Testis (tissue), 3 donors: ENCODE measurements around the gene AVL9. TPM values are rescaled to one million over a fixed set of nuclear protein-coding genes. Genes with fewer than 3 reads are reported as not detected.
"Not testable (repeated sequence)": the region's sequence is repeated elsewhere in the genome, so short reads cannot be mapped to it uniquely, and the experiment has no call there.

ENCODE experiments used
- DNase-seq: peaks from one replicate; pipeline ENCODE4 v3.0.0-alpha.2; 2019
- H3K27ac ChIP-seq, 2 donors: fragments of 200-600 bp; sonication (generic); one replicate each; pipeline ENCODE4 v1.5.1; 2019
- H3K27me3 ChIP-seq: fragments of 200-600 bp; sonication (generic); one replicate; pipeline ENCODE4 v1.5.1; 2019
- H3K36me3 ChIP-seq: fragments of 200-600 bp; sonication (generic); one replicate; pipeline ENCODE4 v1.5.1; 2017; ENCODE audit warnings: low read depth; ENCODE audit errors: missing control alignments
- H3K4me1 ChIP-seq: fragments of 200-600 bp; sonication (generic); one replicate; pipeline ENCODE4 v1.5.1; 2019
- H3K4me3 ChIP-seq, 2 donors: fragments of 200-600 bp; sonication (generic); one replicate each; pipeline ENCODE4 v1.5.1; 2017 to 2019
- H3K9me3 ChIP-seq: fragments of 200-600 bp; sonication (generic); one replicate; pipeline ENCODE4 v1.5.1; 2017
- POLR2A ChIP-seq: fragments of 450-650 bp; IDR thresholded peaks from one replicate; pipeline ENCODE4 v1.6.1; 2017; ENCODE audit warnings: antibody characterized with exemption, mild to moderate bottlenecking, moderate library complexity
- WGBS, 2 donors: methylation state at CpG; one replicate each; pipeline ENCODE4 v1.1.5; 2018; 5-methylcytosine and 5-hydroxymethylcytosine counted together
- intact Hi-C: fragments of 100-400 bp; cut with DNase I; formaldehyde crosslinking; loops from one replicate; pipeline ENCODE4 v1.15.1; 2023; ENCODE audit warnings: low total_unique reads
- polyA plus RNA-seq: library from polyadenylated mRNA; stranded (reverse); fragments of 350-450 nt; fragmentation: Illumina TruSeq; extraction: RNeasy Lipid Tissue Mini Kit (QIAGEN cat#74804); gene quantifications from one replicate; pipeline ENCODE4 v1.2.3, GENCODE V29; 2014; ENCODE audit warnings: low read depth, low replicate concordance; ENCODE audit not compliant: insufficient read depth
- total RNA-seq, 2 donors: library from RNA; depleted of rRNA; stranded (reverse); fragments of >200 nt; gene quantifications; one replicate each; pipeline ENCODE4 v1.2.3, GENCODE V29; 2016
- TF ChIP-seq, protein P1 (sequence below), 3 experiments: fragments of 450-650 bp in 2 of 3; fragments of 200-600 bp in 1 of 3; sonication (generic) in 1 of 3; IDR thresholded peaks; one replicate each; pipeline ENCODE4 v1.5.1; 2016 to 2019; ENCODE audit warnings: antibody characterized with exemption in 3 of 3, mild to moderate bottlenecking in 2 of 3, moderate library complexity in 1 of 3

AVL9 gene
- total and polyA plus RNA-seq, 3 donors from 2014 or later, result 27.5 to 49.1 (median 46.8) TPM

DNA sequence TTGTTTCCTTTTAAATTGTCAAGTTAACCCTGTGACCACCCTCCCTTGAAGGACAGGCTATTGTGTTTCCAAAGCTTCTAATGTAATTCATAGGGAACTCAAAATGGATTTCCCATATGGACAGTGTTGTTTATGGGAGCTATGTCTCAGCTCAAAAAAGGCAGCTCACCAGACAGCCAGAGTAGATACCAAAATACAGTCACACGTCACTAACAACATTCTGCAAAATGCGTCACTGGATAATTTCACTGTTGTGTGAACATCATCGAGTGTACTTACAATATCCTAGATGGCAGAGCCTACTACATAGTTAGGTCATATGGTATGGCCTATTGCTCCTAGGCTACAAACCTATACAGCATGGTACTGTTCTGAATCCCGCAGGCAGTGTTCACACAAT is 97.4 kb downstream of the AVL9 start:
- Histone ChIP-seq H3K4me3 (no peak overlapping the region), H3K4me1 (no peaks in the 10 kb centered on the region), H3K27me3 (no peaks in the 10 kb centered on the region), H3K36me3 (no peaks in the 10 kb centered on the region), H3K9me3 (no peaks in the 10 kb centered on the region), H3K27ac (no peak overlapping the region)
- intact Hi-C loops, result no loop called here
- DNase-seq, result no peak
- TF ChIP-seq POLR2A, result no peak
- TF ChIP-seq, protein P1, sequence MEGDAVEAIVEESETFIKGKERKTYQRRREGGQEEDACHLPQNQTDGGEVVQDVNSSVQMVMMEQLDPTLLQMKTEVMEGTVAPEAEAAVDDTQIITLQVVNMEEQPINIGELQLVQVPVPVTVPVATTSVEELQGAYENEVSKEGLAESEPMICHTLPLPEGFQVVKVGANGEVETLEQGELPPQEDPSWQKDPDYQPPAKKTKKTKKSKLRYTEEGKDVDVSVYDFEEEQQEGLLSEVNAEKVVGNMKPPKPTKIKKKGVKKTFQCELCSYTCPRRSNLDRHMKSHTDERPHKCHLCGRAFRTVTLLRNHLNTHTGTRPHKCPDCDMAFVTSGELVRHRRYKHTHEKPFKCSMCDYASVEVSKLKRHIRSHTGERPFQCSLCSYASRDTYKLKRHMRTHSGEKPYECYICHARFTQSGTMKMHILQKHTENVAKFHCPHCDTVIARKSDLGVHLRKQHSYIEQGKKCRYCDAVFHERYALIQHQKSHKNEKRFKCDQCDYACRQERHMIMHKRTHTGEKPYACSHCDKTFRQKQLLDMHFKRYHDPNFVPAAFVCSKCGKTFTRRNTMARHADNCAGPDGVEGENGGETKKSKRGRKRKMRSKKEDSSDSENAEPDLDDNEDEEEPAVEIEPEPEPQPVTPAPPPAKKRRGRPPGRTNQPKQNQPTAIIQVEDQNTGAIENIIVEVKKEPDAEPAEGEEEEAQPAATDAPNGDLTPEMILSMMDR (IDR thresholded peaks at IDR 0.05), result no peak
- WGBS, 2 donors, result 86 to 96% methylated on average over 4 of the region's 4 CpGs

DNA sequence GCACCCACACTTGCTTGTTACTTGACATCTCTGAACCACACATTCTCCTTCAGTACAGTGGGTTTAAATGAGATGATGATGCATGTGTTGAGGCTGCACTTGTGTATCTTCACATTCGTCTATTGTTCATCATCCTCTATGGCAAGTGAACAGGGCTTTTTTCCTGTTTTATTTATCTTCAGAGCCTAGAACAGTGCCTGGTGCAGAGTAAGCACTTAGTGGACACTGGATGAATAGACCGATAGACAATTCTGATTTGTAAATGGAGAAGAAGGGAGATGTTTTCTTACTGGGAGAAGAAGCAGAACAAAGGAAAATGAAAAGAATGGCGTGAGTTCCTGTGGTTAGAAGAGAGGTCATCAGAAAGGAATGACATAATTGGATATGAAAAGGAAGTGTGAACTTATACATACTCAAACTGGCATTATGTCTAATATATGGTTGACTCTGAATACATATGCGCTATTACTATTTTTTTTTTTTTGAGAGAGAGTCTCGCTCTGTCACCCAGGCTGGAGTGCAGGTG is 99.7 kb downstream of the AVL9 start:
- Histone ChIP-seq H3K4me1 (no peaks in the 10 kb centered on the region), H3K27ac (no peak overlapping the region), H3K9me3 (no peaks in the 10 kb centered on the region), H3K27me3 (no peaks in the 10 kb centered on the region), H3K4me3 (no peak overlapping the region), H3K36me3 (no peaks in the 10 kb centered on the region)
- no peak for DNase-seq
- no peak for TF ChIP-seq POLR2A
- TF ChIP-seq, protein P1 (IDR thresholded peaks at IDR 0.05), result no peak
- intact Hi-C loops, result no loop called here
- 90 to 94% methylated on average over 5 of the region's 5 CpGs for WGBS, 2 donors

DNA sequence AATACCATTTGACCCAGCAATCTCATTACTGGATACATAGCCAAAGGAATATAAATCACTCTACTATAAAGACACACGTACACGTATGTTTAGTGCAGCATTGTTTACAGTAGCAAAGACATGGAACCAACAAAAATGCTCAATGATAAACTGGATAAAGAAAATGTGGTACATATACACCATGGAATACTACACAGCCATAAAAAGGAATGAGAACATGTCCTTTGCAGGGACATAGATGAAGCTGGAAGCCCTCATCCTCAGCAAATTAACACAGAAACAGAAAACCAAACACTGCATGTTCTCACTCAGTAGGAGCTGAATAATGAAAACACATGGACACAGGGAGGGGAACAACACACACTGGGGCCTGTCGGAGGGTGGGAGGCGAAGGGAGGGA is 105.9 kb downstream of the AVL9 start:
- H3K4me3 ChIP-seq, H3K4me1 ChIP-seq, DNase-seq, H3K27ac ChIP-seq, H3K36me3 ChIP-seq, H3K9me3 ChIP-seq, H3K27me3 ChIP-seq, intact Hi-C loops: not testable (repeated sequence)
- WGBS, 2 donors, result 95 to 97% methylated on average over 4 of the region's 4 CpGs

DNA sequence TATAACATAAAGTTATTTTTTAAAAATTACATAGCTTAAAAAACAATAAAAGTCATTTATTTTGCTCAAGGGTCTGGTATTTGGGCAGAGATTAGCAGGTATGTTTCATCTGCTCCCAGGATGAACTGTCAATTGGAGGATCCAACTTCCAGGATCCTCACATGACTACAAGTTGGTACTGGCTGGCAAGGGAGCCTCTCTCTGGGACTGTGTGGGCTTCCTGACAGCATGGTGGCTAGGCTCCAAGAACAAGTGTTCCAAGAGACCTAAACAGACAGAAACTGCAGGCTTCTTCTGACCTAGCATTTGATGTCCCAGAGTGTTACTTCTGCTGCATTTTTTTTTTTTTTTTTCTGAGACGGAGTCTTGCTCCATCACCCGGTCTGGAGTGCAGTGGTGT is 107.2 kb downstream of the AVL9 start:
- Histone ChIP-seq H3K27ac (no peak overlapping the region), H3K4me3 (no peak overlapping the region), H3K9me3 (no peaks in the 10 kb centered on the region), H3K36me3 (no peaks in the 10 kb centered on the region), H3K27me3 (no peaks in the 10 kb centered on the region), H3K4me1 (no peaks in the 10 kb centered on the region)
- TF ChIP-seq, protein P1 (IDR thresholded peaks at IDR 0.05), result no peak
- TF ChIP-seq POLR2A, result no peak
- 72 to 79% methylated on average over 2 of the region's 2 CpGs for WGBS, 2 donors
- DNase-seq, result no peak
- intact Hi-C loops, result no loop called here

DNA sequence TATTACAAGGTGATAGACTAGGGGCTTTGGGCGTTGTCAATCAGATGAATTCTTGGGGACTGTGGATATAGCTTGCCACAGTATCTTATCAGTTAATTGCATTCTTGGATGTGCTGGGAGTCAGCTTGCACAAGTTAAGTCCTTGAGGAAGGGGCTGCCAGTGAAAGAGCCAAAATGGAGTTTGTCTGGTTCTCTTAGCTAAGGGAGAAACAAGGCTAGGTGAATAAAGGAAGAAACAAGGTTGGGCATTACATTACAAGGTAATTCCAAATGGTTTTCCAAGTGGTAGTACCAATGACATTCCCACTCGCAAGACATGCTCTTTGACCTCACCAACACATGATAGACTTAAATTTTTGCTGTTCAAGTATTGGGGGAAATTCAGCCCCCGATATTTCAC is 108.2 kb downstream of the AVL9 start:
- H3K36me3 ChIP-seq, DNase-seq, H3K4me1 ChIP-seq, H3K4me3 ChIP-seq, H3K27me3 ChIP-seq, H3K27ac ChIP-seq, intact Hi-C loops, H3K9me3 ChIP-seq: not testable (repeated sequence)
- WGBS, 2 donors, result 84 to 96% methylated on average over 3 of the region's 3 CpGs

DNA sequence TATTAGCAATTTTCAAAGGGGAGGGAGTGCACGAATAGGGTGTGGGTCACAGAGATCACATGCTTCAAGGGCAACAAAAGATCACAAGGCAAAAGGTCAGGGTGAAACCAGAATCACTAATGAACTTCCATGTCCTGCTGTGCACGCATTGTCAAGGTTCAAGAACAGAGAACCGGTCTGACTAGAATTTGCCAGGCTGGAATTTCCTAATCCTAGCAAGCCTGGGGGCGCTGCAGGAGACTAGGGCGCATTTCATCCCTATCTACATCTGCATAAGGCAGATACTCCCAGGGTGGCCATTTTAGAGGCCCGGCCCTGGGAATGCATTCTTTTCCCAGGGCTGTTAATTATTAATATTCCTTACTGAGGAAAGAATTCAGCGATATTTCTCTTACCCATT is 108.8 kb downstream of the AVL9 start:
- H3K4me3 ChIP-seq, H3K4me1 ChIP-seq, H3K27ac ChIP-seq, DNase-seq, H3K9me3 ChIP-seq, H3K27me3 ChIP-seq, intact Hi-C loops, H3K36me3 ChIP-seq: not testable (repeated sequence)
- WGBS, 2 donors, result 82 to 84% methylated on average over 7 of the region's 7 CpGs
